Gastroesophageal sphincter (tissue), 2 donors: ENCODE results near the gene SETD4.

Experiments
- EP300 ChIP-seq: sonication (generic); formaldehyde crosslinking; IDR thresholded peaks from one replicate; pipeline ENCODE4 v1.6.1; 2017; ENCODE audit warnings: antibody characterized with exemption, mild to moderate bottlenecking
- POLR2A ChIP-seq, 2 donors: fragments of 450-650 bp; IDR thresholded peaks; one replicate each; pipeline ENCODE4 v1.6.1; 2017; ENCODE audit warnings: antibody characterized with exemption in 2 of 2, mild to moderate bottlenecking in 2 of 2, moderate library complexity in 1 of 2
- POLR2AphosphoS5 ChIP-seq: sonication (generic); formaldehyde crosslinking; IDR thresholded peaks from one replicate; pipeline ENCODE4 v1.6.1; 2017; ENCODE audit warnings: antibody characterized with exemption

DNA sequence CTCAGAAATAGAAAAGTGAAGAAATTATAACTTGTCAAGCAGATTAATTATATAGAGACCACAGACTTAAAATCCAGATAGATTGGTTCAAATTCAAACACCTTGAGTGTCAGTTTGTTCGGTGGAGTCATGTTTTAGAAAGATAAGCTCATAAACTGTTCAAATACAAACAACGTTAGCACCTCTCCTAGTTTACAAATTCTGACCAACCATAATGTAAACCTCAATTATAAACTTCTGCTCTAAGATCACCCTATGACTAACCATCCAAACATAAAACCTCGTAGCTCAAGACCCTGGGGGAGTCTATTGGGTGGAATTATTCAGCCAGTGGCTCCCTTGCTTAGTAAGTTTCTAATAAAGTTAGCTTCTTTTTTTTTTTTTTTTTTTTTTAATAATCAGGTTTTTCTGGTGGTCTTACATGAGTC is 21.9 kb upstream of the SETD4 start:
- TF ChIP-seq POLR2AphosphoS5 (no peak), POLR2A (IDR thresholded peaks at IDR 0.05) (no peak), EP300 (no peak)
